Neural cell (in vitro differentiated cells): ENCODE data around the gene ADGRD1.

ENCODE experiments used
- CTCF ChIP-seq: fragments of 450-650 bp; IDR thresholded peaks from 2 replicates; pipeline ENCODE4 v1.5.1; 2014; ENCODE audit warnings: antibody characterized with exemption, mild to moderate bottlenecking, moderate library complexity; ENCODE audit not compliant: poor library complexity, severe bottlenecking
- EP300 ChIP-seq: fragments of 450-650 bp; conservative IDR thresholded peaks from 2 replicates; pipeline ENCODE4 v1.6.1; 2014; ENCODE audit warnings: antibody characterized with exemption, mild to moderate bottlenecking, moderate library complexity; ENCODE audit not compliant: poor library complexity, severe bottlenecking
- EZH2 ChIP-seq: fragments of 200-600, 300-800 bp; shearing (Covaris generic), sonication (generic); IDR thresholded peaks from 2 replicates; pipeline ENCODE4 v1.6.1; 2014; ENCODE audit warnings: antibody characterized with exemption, low read length, borderline replicate concordance, mild to moderate bottlenecking; ENCODE audit not compliant: insufficient read depth, poor library complexity, severe bottlenecking
- POLR2AphosphoS5 ChIP-seq: IDR thresholded peaks from 2 replicates; pipeline ENCODE4 v1.6.1; 2012
- SMC3 ChIP-seq: fragments of 450-650 bp; conservative IDR thresholded peaks from 2 replicates; pipeline ENCODE4 v1.6.1; 2014; ENCODE audit warnings: antibody characterized with exemption, mild to moderate bottlenecking, moderate library complexity; ENCODE audit not compliant: poor library complexity
- TAF1 ChIP-seq: IDR thresholded peaks from 2 replicates; pipeline ENCODE4 v1.6.1; 2012; ENCODE audit warnings: low read depth

DNA sequence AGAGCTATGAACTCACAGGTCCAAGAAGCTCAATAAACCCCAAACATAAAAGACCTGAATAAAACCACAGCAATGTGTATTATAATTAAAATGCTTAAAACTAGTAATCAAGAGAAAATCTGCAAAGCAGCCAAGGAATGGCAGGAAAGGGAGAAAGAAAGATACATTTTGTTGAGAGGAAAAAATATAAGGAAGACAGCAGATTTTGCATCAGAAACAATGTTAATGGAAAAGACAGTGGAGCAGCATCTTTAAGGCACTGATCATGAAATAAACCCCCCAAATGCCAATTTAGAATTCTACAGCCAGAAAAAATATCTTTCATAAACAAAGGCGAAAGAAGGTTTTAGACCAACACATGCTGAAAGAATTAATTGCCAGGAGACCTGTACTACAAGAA, 42.5 kb upstream of the ADGRD1 start:
- TF ChIP-seq POLR2AphosphoS5 (no peak), CTCF (no peak), EP300 (no peak), EZH2 (no peak), SMC3 (no peak), TAF1 (no peak)
